ENCODE data around the gene CTNNA3.

Gene CTNNA3

GRCh38 chr10:66925896-66926715, 769.9 kb downstream of the CTNNA3 start, which contains the start of gene LRRTM3:
Gene LRRTM3, plus strand, starts transcription at chr10:66926036.
- peak; percentile 89 for DNase-seq

- no peak for DNase-seq
Measured at GRCh38 chr10:66925373-66925772, 770.6 kb downstream of the CTNNA3 start.

DNA sequence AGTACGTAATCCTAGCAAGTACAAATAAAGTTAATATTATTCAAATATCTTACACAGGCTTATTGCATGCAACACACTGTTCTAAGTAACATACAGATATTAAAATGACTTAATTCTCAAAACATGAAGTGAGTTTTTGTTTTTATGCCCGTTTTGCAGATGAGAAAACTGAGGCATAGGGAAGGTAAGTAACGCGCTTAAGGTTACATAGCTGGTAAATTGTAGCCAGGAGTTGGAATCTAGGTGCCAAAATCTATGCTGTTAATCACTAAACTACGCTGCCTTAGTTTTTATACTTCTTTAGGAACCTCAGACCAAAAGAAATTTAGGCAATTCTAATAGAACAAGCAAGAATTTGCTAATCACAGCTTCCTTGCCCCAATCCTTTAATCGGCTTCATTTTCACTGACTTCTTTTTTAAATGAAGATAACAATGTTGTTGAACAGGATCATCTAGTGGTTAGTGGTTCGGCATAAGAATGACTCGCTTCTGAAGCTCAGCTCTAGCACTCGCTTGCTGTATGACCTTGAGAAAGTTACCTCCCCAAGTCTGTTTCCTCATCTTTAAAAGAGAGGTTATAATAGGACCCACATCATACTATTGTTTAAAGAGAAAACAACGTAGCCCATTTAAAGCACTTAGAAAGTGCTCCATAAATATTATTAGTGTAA, 771.2 kb downstream of the CTNNA3 start:
- DNase-seq = no peak

DNA sequence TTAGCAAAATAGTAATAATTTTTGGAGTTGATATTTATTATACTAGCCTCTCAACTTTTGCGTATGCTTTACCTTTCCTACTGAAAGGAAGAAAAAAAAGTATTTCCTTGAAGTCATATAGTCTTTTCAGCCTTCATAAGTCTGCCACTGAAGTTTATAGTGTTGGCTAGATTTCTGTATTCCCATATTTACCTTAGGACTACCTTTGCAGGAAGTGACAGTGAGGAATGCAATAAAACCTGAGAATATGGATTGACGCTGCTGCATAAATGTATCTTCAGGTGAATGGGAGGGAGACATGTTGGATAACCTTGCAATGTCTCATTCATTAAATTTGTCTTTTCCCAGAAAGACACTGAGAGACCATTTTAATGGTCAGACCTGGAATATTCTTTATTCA, 776.7 kb downstream of the CTNNA3 start:
- DNase-seq = no peak

DNA sequence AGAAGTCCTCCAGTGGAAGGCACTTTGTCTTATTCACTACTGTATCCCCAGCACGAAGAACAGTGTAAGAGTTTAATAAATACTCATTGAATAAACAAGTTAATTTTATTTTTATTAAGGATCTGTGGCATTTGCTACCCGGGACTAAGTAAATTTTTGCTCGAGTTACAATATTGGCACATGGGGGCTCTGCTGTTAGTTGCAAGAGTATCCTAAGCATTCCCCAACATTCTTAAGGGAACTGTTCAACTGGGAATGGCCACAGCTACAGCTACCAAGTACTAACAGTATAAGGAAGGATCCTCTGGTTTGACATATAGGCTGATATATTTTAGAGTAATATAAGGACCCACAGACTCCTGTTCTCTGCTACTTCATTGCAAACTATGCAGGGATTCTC, 778.9 kb downstream of the CTNNA3 start:
- peak; percentile 8 for DNase-seq

GRCh38 chr10:66916030-66916429, 780.0 kb downstream of the CTNNA3 start:
- DNase-seq = no peak

GRCh38 chr10:66910671-66911070, 785.3 kb downstream of the CTNNA3 start:
- no peak for DNase-seq

GRCh38 chr10:66892871-66893270, 803.1 kb downstream of the CTNNA3 start:
- no peak for DNase-seq

- no peak for DNase-seq
Measured at GRCh38 chr10:66888237-66888636, 807.8 kb downstream of the CTNNA3 start.

- DNase-seq = no peak
Measured at GRCh38 chr10:66886848-66887247, 809.1 kb downstream of the CTNNA3 start.

- no peak for DNase-seq
Measured at GRCh38 chr10:66882271-66882670, 813.7 kb downstream of the CTNNA3 start.

DNA sequence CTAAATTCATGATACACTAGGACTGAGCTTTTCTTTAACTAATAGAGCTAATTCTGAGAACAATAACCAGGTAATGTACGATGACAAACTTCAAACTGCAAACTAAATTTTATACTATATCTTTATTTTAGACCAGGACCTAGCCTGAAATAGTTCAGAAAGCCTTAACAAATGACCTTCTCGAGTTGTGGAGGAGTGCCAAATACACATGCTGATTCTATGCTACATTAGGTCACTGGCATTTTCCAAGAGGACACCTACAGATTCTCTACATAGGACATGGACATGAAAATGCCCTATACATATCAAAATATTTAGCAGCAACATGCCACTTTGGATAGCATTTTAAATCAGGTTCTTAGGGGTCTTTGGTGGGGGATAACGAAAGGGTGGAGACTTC, 814.2 kb downstream of the CTNNA3 start:
- DNase-seq = no peak

DNA sequence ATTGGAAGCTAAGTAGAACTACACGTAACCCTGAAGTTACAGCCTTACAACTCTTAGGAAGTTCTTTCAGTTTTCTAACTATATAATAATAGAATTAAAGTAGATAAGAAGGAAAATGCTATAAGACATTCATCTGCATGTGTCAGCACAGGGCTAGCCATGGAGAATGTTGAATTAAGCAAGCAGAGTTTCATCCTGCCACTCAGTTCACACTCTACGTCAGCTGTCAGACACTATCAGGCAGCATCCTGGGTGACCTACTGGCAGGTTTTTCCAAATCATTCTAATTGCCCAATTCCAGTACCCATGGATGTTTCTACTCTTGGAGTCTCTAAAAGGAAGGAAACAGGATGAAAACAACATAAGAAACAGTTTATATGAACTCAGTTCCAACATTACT, 815.2 kb downstream of the CTNNA3 start:
- no peak for DNase-seq

GRCh38 chr10:66880292-66880691, 815.7 kb downstream of the CTNNA3 start:
- DNase-seq = no peak

DNA sequence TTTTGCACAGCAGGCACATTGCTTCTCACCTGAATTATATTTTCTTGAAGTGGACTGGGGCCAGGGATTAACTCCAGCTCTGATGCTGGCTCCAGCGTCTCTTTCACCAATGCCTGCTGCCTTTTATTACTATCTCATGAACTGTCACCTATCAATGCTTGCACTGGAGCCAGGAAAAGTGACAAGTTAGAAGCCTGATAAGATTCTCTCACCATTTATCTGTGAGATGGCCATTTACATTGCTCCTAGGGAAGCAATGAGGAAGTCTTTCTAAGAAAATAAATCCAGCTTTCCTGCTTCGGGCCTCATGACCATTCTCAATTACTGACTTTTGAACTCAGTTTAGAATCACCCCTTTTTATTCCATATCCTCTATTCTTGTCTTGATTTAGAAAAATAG, 818.6 kb downstream of the CTNNA3 start:
- DNase-seq = no peak

- no peak for DNase-seq
Measured at GRCh38 chr10:66869635-66870034, 826.4 kb downstream of the CTNNA3 start.

GRCh38 chr10:66862687-66863258, 833.2 kb downstream of the CTNNA3 start:
- no peak for DNase-seq

DNA sequence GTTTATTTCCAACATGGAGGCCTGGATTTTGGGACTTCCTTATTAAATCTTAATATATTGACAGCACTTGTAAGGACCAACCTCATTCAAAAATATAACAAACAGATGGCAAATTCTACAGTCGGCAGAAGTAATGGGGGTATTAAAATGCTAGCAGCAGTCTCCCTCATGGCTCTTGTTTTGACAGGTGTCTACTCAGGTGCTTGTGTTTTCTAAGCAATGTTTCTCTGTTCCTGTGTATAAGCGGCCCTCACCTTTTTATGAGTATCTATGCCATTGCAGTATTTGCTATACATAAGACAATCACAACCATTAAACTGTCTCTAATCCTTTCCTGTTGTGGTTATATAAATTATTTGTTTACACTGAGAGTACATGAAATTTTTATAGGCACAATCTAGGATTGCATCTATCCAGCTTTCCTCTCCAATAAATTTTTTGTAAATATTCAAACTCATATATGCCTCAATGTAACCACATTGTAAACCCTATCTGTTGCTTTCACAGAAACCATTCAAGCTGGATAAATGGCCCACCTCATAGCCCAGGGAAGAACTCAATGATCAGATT, 835.5 kb downstream of the CTNNA3 start:
- no peak for DNase-seq

DNA sequence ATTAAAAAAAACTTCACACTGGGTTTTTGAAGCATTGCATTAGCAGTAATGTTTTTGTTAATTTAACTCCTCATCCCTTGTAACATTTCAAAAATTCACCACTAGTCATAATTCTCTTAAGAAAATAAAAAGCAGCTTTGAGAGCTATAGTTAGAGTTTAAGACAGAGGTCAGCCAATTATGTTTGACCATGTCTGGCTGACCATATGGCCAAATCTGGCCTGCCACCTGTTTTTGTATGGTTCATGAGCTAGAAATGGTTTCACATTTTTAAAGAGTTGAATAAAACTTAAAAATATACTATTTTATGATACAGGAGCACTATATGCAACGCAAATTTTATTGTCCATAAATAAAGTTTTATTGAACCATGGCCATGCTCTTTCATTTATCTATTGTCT, 843.2 kb downstream of the CTNNA3 start:
- DNase-seq = no peak

GRCh38 chr10:66848856-66849255, 847.1 kb downstream of the CTNNA3 start:
- no peak for DNase-seq

- DNase-seq = no peak
Measured at GRCh38 chr10:66844176-66844942, 851.6 kb downstream of the CTNNA3 start.

DNA sequence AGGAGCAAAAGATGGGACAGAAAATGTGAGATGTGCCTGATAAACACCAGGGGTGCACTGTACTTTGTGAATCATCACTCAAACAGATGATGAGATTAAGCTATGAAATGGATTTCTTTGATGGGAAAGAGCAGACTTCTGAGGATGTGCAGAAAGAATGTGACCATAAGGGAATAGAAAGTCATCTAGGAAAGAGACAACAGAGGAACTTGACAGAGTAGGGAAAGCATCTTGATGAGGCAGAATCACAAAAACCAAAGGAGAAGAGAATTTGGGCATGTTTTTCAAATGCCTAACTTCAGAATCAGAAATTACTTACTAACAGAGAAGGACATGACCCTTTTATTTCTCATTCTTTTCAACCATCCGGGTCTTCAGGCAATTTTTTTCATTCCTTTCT, 852.6 kb downstream of the CTNNA3 start:
- no peak for DNase-seq

DNA sequence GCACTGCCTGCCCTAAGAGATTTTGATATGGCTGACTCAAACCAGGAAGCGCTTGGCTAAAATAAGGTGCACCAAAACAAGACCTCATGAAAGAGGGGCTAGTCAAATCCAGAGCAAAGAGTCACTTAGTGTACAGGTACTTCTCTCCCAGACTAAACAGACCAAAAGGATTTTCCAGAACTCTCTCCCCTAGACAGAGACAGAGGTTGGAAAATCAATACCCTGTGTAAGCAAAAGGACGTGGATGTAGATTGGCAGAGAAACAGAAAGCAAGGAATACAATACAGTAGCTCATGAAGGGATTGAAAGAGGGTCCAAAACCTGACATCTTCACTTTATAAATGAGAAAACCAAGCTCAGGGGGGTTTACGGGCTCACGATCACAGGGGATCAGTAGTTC, 853.1 kb downstream of the CTNNA3 start:
- no peak for DNase-seq
